H9 (cell line): ENCODE data around the gene RAB3A. TPM values are rescaled to one million over a fixed set of nuclear protein-coding genes. Genes with fewer than 3 reads are reported as not detected.
"Not testable (repeated sequence)": the region's sequence is repeated elsewhere in the genome, so short reads cannot be mapped to it uniquely, and the experiment has no call there.

ENCODE experiments used
- DNase-seq: peaks from one replicate; pipeline ENCODE4 v3.0.0-alpha.2; 2017
- H2AFZ ChIP-seq: one replicate; pipeline ENCODE4 v1.6.1; 2013; ENCODE audit warnings: mild to moderate bottlenecking, low read length, control low read depth, moderate library complexity
- H2AK5ac ChIP-seq: 2 replicates; pipeline ENCODE4 v1.6.1; 2013; ENCODE audit warnings: low read length, control low read depth, mixed read lengths; ENCODE audit not compliant: insufficient read length
- H2BK120ac ChIP-seq: one replicate; pipeline ENCODE4 v1.6.1; 2013; ENCODE audit warnings: low read depth, mild to moderate bottlenecking, low read length, control low read depth, inconsistent platforms; ENCODE audit not compliant: poor library complexity, severe bottlenecking
- H2BK12ac ChIP-seq: 2 replicates; pipeline ENCODE4 v1.6.1; 2013; ENCODE audit warnings: low read length, control low read depth, mixed read lengths, low read depth; ENCODE audit not compliant: insufficient read length
- H2BK15ac ChIP-seq: 2 replicates; pipeline ENCODE4 v1.6.1; 2013; ENCODE audit warnings: low read depth, low read length, control low read depth
- H2BK20ac ChIP-seq: one replicate; pipeline ENCODE4 v1.6.1; 2013; ENCODE audit warnings: low read depth, mild to moderate bottlenecking, low read length, control low read depth, inconsistent platforms; ENCODE audit not compliant: poor library complexity, severe bottlenecking
- H2BK5ac ChIP-seq: 2 replicates; pipeline ENCODE4 v1.6.1; 2013; ENCODE audit warnings: low read length, control low read depth, mixed read lengths; ENCODE audit not compliant: insufficient read length
- H3K14ac ChIP-seq: 2 replicates; pipeline ENCODE4 v1.6.1; 2013; ENCODE audit warnings: low read length, control low read depth; ENCODE audit not compliant: insufficient read depth
- H3K18ac ChIP-seq: 2 replicates; pipeline ENCODE4 v1.6.1; 2013; ENCODE audit warnings: low read depth, mild to moderate bottlenecking, mixed read lengths, low read length, control low read depth; ENCODE audit not compliant: insufficient read length
- H3K23ac ChIP-seq: 2 replicates; pipeline ENCODE4 v1.6.1; 2013; ENCODE audit warnings: low read length, control low read depth, mixed read lengths, low read depth; ENCODE audit not compliant: insufficient read length
- H3K23me2 ChIP-seq: 2 replicates; pipeline ENCODE4 v1.6.1; 2013; ENCODE audit warnings: low read depth, mild to moderate bottlenecking, mixed read lengths, low read length, control low read depth; ENCODE audit not compliant: insufficient read length, poor library complexity, severe bottlenecking
- H3K27ac ChIP-seq: 2 replicates; pipeline ENCODE4 v1.5.1; 2013; ENCODE audit warnings: low read length, control low read depth, mixed read lengths, low read depth; ENCODE audit not compliant: insufficient read length
- H3K27me3 ChIP-seq: 2 replicates; pipeline ENCODE4 v1.6.1; 2013; ENCODE audit warnings: low read length, control low read depth, inconsistent platforms; ENCODE audit not compliant: insufficient read depth
- H3K4ac ChIP-seq: 2 replicates; pipeline ENCODE4 v1.6.1; 2013; ENCODE audit warnings: low read depth, mild to moderate bottlenecking, control low read depth, inconsistent platforms, low read length, moderate library complexity
- H3K4me1 ChIP-seq: 2 replicates; pipeline ENCODE4 v1.6.1; 2013; ENCODE audit warnings: low read length, control low read depth, inconsistent platforms; ENCODE audit not compliant: insufficient read depth
- H3K4me2 ChIP-seq: 2 replicates; pipeline ENCODE4 v1.6.1; 2013; ENCODE audit warnings: low read length, control low read depth, mixed read lengths; ENCODE audit not compliant: insufficient read length, insufficient read depth
- H3K56ac ChIP-seq: 2 replicates; pipeline ENCODE4 v1.6.1; 2013; ENCODE audit warnings: low read depth, mild to moderate bottlenecking, mixed read lengths, low read length, control low read depth; ENCODE audit not compliant: insufficient read length
- H3K79me1 ChIP-seq: 2 replicates; pipeline ENCODE4 v1.6.1; 2013; ENCODE audit warnings: low read depth, mild to moderate bottlenecking, moderate library complexity, low read length, control low read depth, inconsistent platforms; ENCODE audit not compliant: insufficient read depth, poor library complexity, severe bottlenecking
- H3K79me2 ChIP-seq: 2 replicates; pipeline ENCODE4 v1.6.1; 2013; ENCODE audit warnings: low read length, control low read depth, inconsistent platforms; ENCODE audit not compliant: insufficient read depth
- H3K9ac ChIP-seq: 2 replicates; pipeline ENCODE4 v1.6.1; 2013; ENCODE audit warnings: low read length, control low read depth, mixed read lengths; ENCODE audit not compliant: insufficient read length; ENCODE audit errors: extremely low read depth
- H3K9me3 ChIP-seq: one replicate; pipeline ENCODE4 v1.6.1; 2013; ENCODE audit warnings: low read depth, low read length, inconsistent platforms; ENCODE audit not compliant: control insufficient read depth
- H3T11ph ChIP-seq: one replicate; pipeline ENCODE4 v1.6.1; 2013; ENCODE audit warnings: mild to moderate bottlenecking, low read length, control low read depth, inconsistent platforms
- H4K20me1 ChIP-seq: one replicate; pipeline ENCODE4 v1.6.1; 2013; ENCODE audit not compliant: control insufficient read depth, insufficient read length, insufficient read depth
- H4K5ac ChIP-seq: 2 replicates; pipeline ENCODE4 v1.6.1; 2013; ENCODE audit warnings: low read depth, mild to moderate bottlenecking, mixed read lengths, low read length, control low read depth; ENCODE audit not compliant: insufficient read length
- H4K8ac ChIP-seq: replicated peaks from 2 replicates; pipeline ENCODE4 v1.6.1; 2013; ENCODE audit warnings: low read length, control low read depth, mixed read lengths, low read depth; ENCODE audit not compliant: insufficient read length
- H4K91ac ChIP-seq: 2 replicates; pipeline ENCODE4 v1.6.1; 2013; ENCODE audit warnings: low read depth, mild to moderate bottlenecking, moderate library complexity, mixed read lengths, low read length, control low read depth; ENCODE audit not compliant: insufficient read length
- H3K27ac Mint-ChIP-seq, 3 experiments: 2 replicates in 2 of 3; 3 replicates in 1 of 3; pipeline ENCODE4 v1.8.0; 2020 to 2021; ENCODE audit warnings: mixed read lengths in 3 of 3, mild to moderate bottlenecking in 1 of 3, moderate library complexity in 1 of 3
- H3K27me3 Mint-ChIP-seq: 2 replicates; pipeline ENCODE4 v1.8.0; 2021; ENCODE audit warnings: low read depth, mild to moderate bottlenecking, moderate library complexity, mixed read lengths
- H3K36me3 Mint-ChIP-seq, 3 experiments: 2 replicates in 2 of 3; 3 replicates in 1 of 3; pipeline ENCODE4 v1.8.0; 2020 to 2021; ENCODE audit warnings: low read depth in 3 of 3, mixed read lengths in 3 of 3; ENCODE audit not compliant: insufficient read depth in 1 of 3
- H3K4me1 Mint-ChIP-seq, 2 experiments: 2 replicates each; pipeline ENCODE4 v1.8.0; 2020; ENCODE audit warnings: mixed read lengths in 2 of 2
- H3K4me3 Mint-ChIP-seq, 2 experiments: 2 replicates in 1 of 2; 3 replicates in 1 of 2; pipeline ENCODE4 v1.8.0; 2020 to 2021; ENCODE audit warnings: mild to moderate bottlenecking in 2 of 2, mixed read lengths in 2 of 2, moderate library complexity in 1 of 2
- H3K9me3 Mint-ChIP-seq, 2 experiments: 2 replicates in 1 of 2; 3 replicates in 1 of 2; pipeline ENCODE4 v1.8.0; 2020; ENCODE audit warnings: mild to moderate bottlenecking in 2 of 2, mixed read lengths in 2 of 2, moderate library complexity in 1 of 2
- CTCF ChIP-seq: fragments of 200-600 bp; sonication (generic); conservative IDR thresholded peaks from 3 replicates; pipeline ENCODE4 v1.8.0; 2021; ENCODE audit warnings: antibody characterized with exemption, mild to moderate bottlenecking
- whole genome bisulfite sequencing: extraction: QIAGEN DNeasy Blood & Tissue Kit; methylation state at CpG from one replicate; pipeline ENCODE4 v1.1.7; 2013; ENCODE audit warnings: missing lambda C conversion rate, low lambda C conversion rate, mixed read lengths; ENCODE audit not compliant: insufficient read length; ENCODE audit errors: extremely low coverage; 5-methylcytosine and 5-hydroxymethylcytosine counted together
- total RNA-seq: library from RNA; stranded (reverse); gene quantifications from 2 replicates; pipeline ENCODE4 v1.2.1, GENCODE V29; 2021

The RAB3A gene
- total RNA-seq, 1 experiment from 2014 or later: 6.8 TPM

- no peak overlapping the region for H3K9ac ChIP-seq
- no peak overlapping the region for H4K5ac ChIP-seq
- no peak overlapping the region for H3K23ac ChIP-seq
- no peak overlapping the region for H3K4me2 ChIP-seq
- no peak overlapping the region for H2AK5ac ChIP-seq
- H4K20me1 ChIP-seq: no peaks in the 10 kb centered on the region
- DNase-seq: no peak
- no peak overlapping the region for H3K14ac ChIP-seq
- H2BK15ac ChIP-seq: no peak overlapping the region
- H3K27ac ChIP-seq: no peak overlapping the region
- no peak overlapping the region for H2BK20ac ChIP-seq
- no peak for TF ChIP-seq CTCF
- no peak overlapping the region for H3T11ph ChIP-seq
- H3K23me2 ChIP-seq: peaks cover 4% of the 10 kb centered on the region
- no peaks in the 10 kb centered on the region for H3K27me3 ChIP-seq
- WGBS: no CpG with 5 or more reads among the region's 14 CpGs
- H2AFZ ChIP-seq: no peak overlapping the region
- no peaks in the 10 kb centered on the region for H3K9me3 ChIP-seq
- no peak overlapping the region for H3K4ac ChIP-seq
- H3K18ac ChIP-seq: no peak overlapping the region
- H3K4me1 ChIP-seq: no peaks in the 10 kb centered on the region
- peaks cover 5 to 16% of the 10 kb centered on the region in 2 experiments; a peak in 3 of 4 replicates for H3K4me1 Mint-ChIP-seq
- no peak overlapping the region for H3K4me3 Mint-ChIP-seq
- H3K56ac ChIP-seq: no peak overlapping the region
- H3K27ac Mint-ChIP-seq: no peak overlapping the region
- no peak overlapping the region for H4K8ac ChIP-seq
- H3K9me3 Mint-ChIP-seq: no peaks in the 10 kb centered on the region
- no peaks in the 10 kb centered on the region for H3K79me1 ChIP-seq
- no peak overlapping the region for H4K91ac ChIP-seq
- peaks cover 0 to 3% (median 0%) of the 10 kb centered on the region in 3 experiments; a peak in 1 of 7 replicates for H3K36me3 Mint-ChIP-seq
- H3K27me3 Mint-ChIP-seq: peaks cover 2% of the 10 kb centered on the region; the same call in 1 of the 2 replicates
- no peak overlapping the region for H2BK120ac ChIP-seq
- H3K79me2 ChIP-seq: no peaks in the 10 kb centered on the region
- H2BK5ac ChIP-seq: no peak overlapping the region
- no peak overlapping the region for H2BK12ac ChIP-seq
These were observed 7.8 kb upstream of the RAB3A start for GRCh38 chr19:18211683-18212082.

GRCh38 chr19:18209912-18210311 is 6.1 kb upstream of the RAB3A start:
- H3K9ac ChIP-seq, H3K9me3 ChIP-seq, H2BK12ac ChIP-seq, H3K4me1 ChIP-seq, H3K23me2 ChIP-seq, H4K5ac ChIP-seq, H2AK5ac ChIP-seq, H3K56ac ChIP-seq, H2BK5ac ChIP-seq, H3K4ac ChIP-seq, H3K79me1 ChIP-seq, H3K27me3 ChIP-seq, H3K9me3 Mint-ChIP-seq, H2AFZ ChIP-seq, H3K36me3 Mint-ChIP-seq, H3K14ac ChIP-seq, H2BK15ac ChIP-seq, H3K4me3 Mint-ChIP-seq, H3K4me2 ChIP-seq, H4K8ac ChIP-seq, H4K20me1 ChIP-seq, H3K23ac ChIP-seq, H2BK120ac ChIP-seq, H3K27ac ChIP-seq, H3K27me3 Mint-ChIP-seq, H3K18ac ChIP-seq, DNase-seq, H3K27ac Mint-ChIP-seq, H3T11ph ChIP-seq, H2BK20ac ChIP-seq, H4K91ac ChIP-seq, H3K79me2 ChIP-seq: not testable (repeated sequence)
- no CpG with 5 or more reads among the region's 5 CpGs for WGBS
- H3K4me1 Mint-ChIP-seq: peaks cover 5 to 27% of the 10 kb centered on the region in 2 experiments; a peak in 3 of 4 replicates
